ENCODE measurements around the gene CPNE5.

Gene CPNE5

DNA sequence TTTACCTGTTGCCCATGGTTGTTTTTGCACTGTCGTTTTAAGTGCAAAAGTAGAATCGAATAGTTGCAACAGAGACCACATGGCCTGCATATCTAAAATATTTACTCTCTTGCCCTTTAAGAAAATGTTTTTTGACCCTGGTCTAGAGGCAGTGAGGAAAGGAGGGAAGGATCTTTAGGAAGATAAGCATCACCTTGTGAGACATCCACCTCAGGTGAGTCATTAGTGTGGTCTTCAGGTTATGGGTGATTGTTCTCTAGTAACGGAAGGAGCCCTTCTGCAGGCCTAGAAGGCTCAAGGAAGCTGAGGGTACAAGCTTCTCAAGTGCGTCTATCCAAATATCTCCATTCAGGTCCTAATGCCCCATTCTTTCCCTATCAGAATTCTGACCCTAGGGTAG, 148.2 kb downstream of the CPNE5 start:
- Histone ChIP-seq H3K27me3 (replicated peaks) (no peaks in the 10 kb centered on the region), H3K36me3 (replicated peaks) (peaks cover 15% of the 10 kb centered on the region), H3K27ac (no peak overlapping the region), H3K4me3 (ENCODE audit: low read depth, low read length) (no peak overlapping the region)
- in situ Hi-C loops (cut with HindIII; ENCODE audit: low pct_ligation_motif_present, low sequenced_read_pairs), result no loop called here
- TF ChIP-seq, protein P1, sequence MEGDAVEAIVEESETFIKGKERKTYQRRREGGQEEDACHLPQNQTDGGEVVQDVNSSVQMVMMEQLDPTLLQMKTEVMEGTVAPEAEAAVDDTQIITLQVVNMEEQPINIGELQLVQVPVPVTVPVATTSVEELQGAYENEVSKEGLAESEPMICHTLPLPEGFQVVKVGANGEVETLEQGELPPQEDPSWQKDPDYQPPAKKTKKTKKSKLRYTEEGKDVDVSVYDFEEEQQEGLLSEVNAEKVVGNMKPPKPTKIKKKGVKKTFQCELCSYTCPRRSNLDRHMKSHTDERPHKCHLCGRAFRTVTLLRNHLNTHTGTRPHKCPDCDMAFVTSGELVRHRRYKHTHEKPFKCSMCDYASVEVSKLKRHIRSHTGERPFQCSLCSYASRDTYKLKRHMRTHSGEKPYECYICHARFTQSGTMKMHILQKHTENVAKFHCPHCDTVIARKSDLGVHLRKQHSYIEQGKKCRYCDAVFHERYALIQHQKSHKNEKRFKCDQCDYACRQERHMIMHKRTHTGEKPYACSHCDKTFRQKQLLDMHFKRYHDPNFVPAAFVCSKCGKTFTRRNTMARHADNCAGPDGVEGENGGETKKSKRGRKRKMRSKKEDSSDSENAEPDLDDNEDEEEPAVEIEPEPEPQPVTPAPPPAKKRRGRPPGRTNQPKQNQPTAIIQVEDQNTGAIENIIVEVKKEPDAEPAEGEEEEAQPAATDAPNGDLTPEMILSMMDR (IDR thresholded peaks at IDR 0.05; ENCODE audit: low read depth, low read length, missing control alignments), result no peak
- DNase-seq, result no peak

Measured in brain microvascular endothelial cell (primary cell).